ENCODE results near the gene PPP1R9A.

Gene PPP1R9A

GRCh38 chr7:95213809-95214492 lies 306.6 kb downstream of the PPP1R9A start:
- WGBS, 2 donors (ENCODE audit: extremely low coverage in 2 of 2, insufficient read length in 2 of 2, insufficient replicate concordance in 1 of 2), result no CpG with 5 or more reads among the region's 6 CpGs

GRCh38 chr7:95219721-95220120 lies 312.3 kb downstream of the PPP1R9A start:
- Histone ChIP-seq H2BK120ac (ENCODE audit: low read depth, low read length) (no peak overlapping the region), H3K27ac (replicated peaks; ENCODE audit: low read length) (no peak overlapping the region), H2AFZ (ENCODE audit: low read length) (no peak overlapping the region), H3K36me3 (replicated peaks in 1 of 2; ENCODE audit: control insufficient read depth in 2 of 2, insufficient read depth in 2 of 2, low read length in 2 of 2) (no peaks in the 10 kb centered on the region), H3K79me1 (ENCODE audit: low read depth, low read length) (no peaks in the 10 kb centered on the region), H3K27me3 (ENCODE audit: control insufficient read depth in 3 of 3, insufficient read depth in 3 of 3, low read depth in 1 of 3, low read length in 3 of 3) (no peaks in the 10 kb centered on the region), H3K9ac (ENCODE audit: low read depth, low read length, poor library complexity) (no peak overlapping the region), H2BK12ac (ENCODE audit: low read length) (no peak overlapping the region), H3K9me3 (replicated peaks in 1 of 2; ENCODE audit: control insufficient read depth in 2 of 2, insufficient read depth in 1 of 2, low read depth in 1 of 2, low read length in 2 of 2) (no peaks in the 10 kb centered on the region), H3K4me2 (ENCODE audit: insufficient read depth, low read length, poor library complexity, severe bottlenecking) (no peak overlapping the region), H3K4ac (ENCODE audit: low read length) (no peak overlapping the region), H3K23ac (ENCODE audit: low read depth, low read length, poor library complexity) (no peak overlapping the region), H4K91ac (ENCODE audit: low read depth, low read length, poor library complexity) (no peak overlapping the region), H2AK5ac (ENCODE audit: low read depth, low read length) (no peak overlapping the region), H3K14ac (ENCODE audit: low read length) (no peak overlapping the region), H4K8ac (ENCODE audit: low read depth, low read length) (no peak overlapping the region), H3K4me3 (ENCODE audit: low read length in 2 of 2) (no peak overlapping the region), H2BK5ac (ENCODE audit: low read length) (no peak overlapping the region), H3K18ac (ENCODE audit: low read length) (no peak overlapping the region), H2BK15ac (ENCODE audit: low read length) (no peak overlapping the region), H3K4me1 (ENCODE audit: control insufficient read depth in 2 of 2, insufficient read depth in 1 of 2, low read depth in 1 of 2, low read length in 2 of 2) (no peaks in the 10 kb centered on the region)
- WGBS, 2 donors (ENCODE audit: extremely low coverage in 2 of 2, insufficient read length in 2 of 2, insufficient replicate concordance in 1 of 2), result no CpG with 5 or more reads among the region's 2 CpGs
- no peak for DNase-seq (ENCODE audit: low spot score)

More at GRCh38 chr7:95213809-95214492, 306.6 kb downstream of the PPP1R9A start:
- Histone ChIP-seq H3K9ac (ENCODE audit: low read depth, low read length, poor library complexity) (no peak overlapping the region), H3K4me2 (ENCODE audit: insufficient read depth, low read length, poor library complexity, severe bottlenecking) (no peak overlapping the region), H2BK120ac (ENCODE audit: low read depth, low read length) (no peak overlapping the region), H2AK5ac (ENCODE audit: low read depth, low read length) (no peak overlapping the region), H2BK15ac (ENCODE audit: low read length) (no peak overlapping the region), H3K4me3 (ENCODE audit: low read length in 2 of 2) (no peak overlapping the region), H3K79me1 (ENCODE audit: low read depth, low read length) (no peaks in the 10 kb centered on the region), H3K4ac (ENCODE audit: low read length) (no peak overlapping the region), H3K36me3 (replicated peaks in 1 of 2; ENCODE audit: control insufficient read depth in 2 of 2, insufficient read depth in 2 of 2, low read length in 2 of 2) (no peaks in the 10 kb centered on the region), H3K18ac (ENCODE audit: low read length) (no peak overlapping the region), H3K4me1 (ENCODE audit: control insufficient read depth in 2 of 2, insufficient read depth in 1 of 2, low read depth in 1 of 2, low read length in 2 of 2) (peaks cover 0 to 3% of the 10 kb centered on the region in 2 donors), H2BK12ac (ENCODE audit: low read length) (no peak overlapping the region), H3K27ac (replicated peaks; ENCODE audit: low read length) (peak overlapping the region; percentile 26), H4K91ac (ENCODE audit: low read depth, low read length, poor library complexity) (no peak overlapping the region), H3K14ac (ENCODE audit: low read length) (no peak overlapping the region), H4K8ac (ENCODE audit: low read depth, low read length) (no peak overlapping the region), H2AFZ (ENCODE audit: low read length) (peak overlapping the region; percentile 8), H3K23ac (ENCODE audit: low read depth, low read length, poor library complexity) (no peak overlapping the region), H3K9me3 (replicated peaks in 1 of 2; ENCODE audit: control insufficient read depth in 2 of 2, insufficient read depth in 1 of 2, low read depth in 1 of 2, low read length in 2 of 2) (peaks cover 3 to 12% of the 10 kb centered on the region in 2 donors), H2BK5ac (ENCODE audit: low read length) (no peak overlapping the region), H3K27me3 (ENCODE audit: control insufficient read depth in 3 of 3, insufficient read depth in 3 of 3, low read depth in 1 of 3, low read length in 3 of 3) (no peaks in the 10 kb centered on the region)
- no peak for DNase-seq (ENCODE audit: low spot score)

DNA sequence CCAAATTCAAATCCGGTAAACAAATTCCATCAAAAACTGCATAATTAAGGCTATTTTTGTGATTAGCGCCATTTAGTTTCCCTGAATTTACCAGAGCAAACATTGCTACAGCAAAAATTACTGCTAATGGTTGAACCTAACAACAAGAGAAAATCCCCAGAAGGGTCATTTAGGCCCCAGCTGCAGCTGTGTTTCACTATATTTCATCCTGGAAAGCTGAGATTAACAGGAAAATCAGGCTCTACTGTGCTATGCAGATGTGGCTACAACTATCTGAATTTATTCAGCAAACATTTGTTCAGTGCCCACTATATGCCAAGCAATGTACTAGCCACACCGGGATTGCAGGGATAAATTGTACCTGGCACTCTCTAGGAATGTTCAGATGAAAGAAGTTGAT lies 312.9 kb downstream of the PPP1R9A start:
- no peak overlapping the region for H4K8ac ChIP-seq (ENCODE audit: low read depth, low read length)
- H3K27ac ChIP-seq (replicated peaks; ENCODE audit: low read length), result no peak overlapping the region
- H3K4ac ChIP-seq (ENCODE audit: low read length), result no peak overlapping the region
- no peak overlapping the region for H3K4me2 ChIP-seq (ENCODE audit: insufficient read depth, low read length, poor library complexity, severe bottlenecking)
- DNase-seq (ENCODE audit: low spot score), result no peak
- no peaks in the 10 kb centered on the region for H3K9me3 ChIP-seq (replicated peaks in 1 of 2; ENCODE audit: control insufficient read depth in 2 of 2, insufficient read depth in 1 of 2, low read depth in 1 of 2, low read length in 2 of 2)
- WGBS, 2 donors (ENCODE audit: extremely low coverage in 2 of 2, insufficient read length in 2 of 2, insufficient replicate concordance in 1 of 2), result no CpG with 5 or more reads among the region's 3 CpGs
- no peak overlapping the region for H2BK5ac ChIP-seq (ENCODE audit: low read length)
- H2BK12ac ChIP-seq (ENCODE audit: low read length), result no peak overlapping the region
- H3K4me1 ChIP-seq (ENCODE audit: control insufficient read depth in 2 of 2, insufficient read depth in 1 of 2, low read depth in 1 of 2, low read length in 2 of 2), result no peaks in the 10 kb centered on the region
- no peaks in the 10 kb centered on the region for H3K27me3 ChIP-seq (ENCODE audit: control insufficient read depth in 3 of 3, insufficient read depth in 3 of 3, low read depth in 1 of 3, low read length in 3 of 3)
- H3K9ac ChIP-seq (ENCODE audit: low read depth, low read length, poor library complexity), result no peak overlapping the region
- H2AFZ ChIP-seq (ENCODE audit: low read length), result no peak overlapping the region
- H2BK120ac ChIP-seq (ENCODE audit: low read depth, low read length), result no peak overlapping the region
- H3K36me3 ChIP-seq (replicated peaks in 1 of 2; ENCODE audit: control insufficient read depth in 2 of 2, insufficient read depth in 2 of 2, low read length in 2 of 2), result no peaks in the 10 kb centered on the region
- H3K23ac ChIP-seq (ENCODE audit: low read depth, low read length, poor library complexity), result no peak overlapping the region
- H3K14ac ChIP-seq (ENCODE audit: low read length), result no peak overlapping the region
- H4K91ac ChIP-seq (ENCODE audit: low read depth, low read length, poor library complexity), result no peak overlapping the region
- no peak overlapping the region for H3K18ac ChIP-seq (ENCODE audit: low read length)
- no peaks in the 10 kb centered on the region for H3K79me1 ChIP-seq (ENCODE audit: low read depth, low read length)
- H2BK15ac ChIP-seq (ENCODE audit: low read length), result no peak overlapping the region
- no peak overlapping the region for H3K4me3 ChIP-seq (ENCODE audit: low read length in 2 of 2)
- no peak overlapping the region for H2AK5ac ChIP-seq (ENCODE audit: low read depth, low read length)

DNA sequence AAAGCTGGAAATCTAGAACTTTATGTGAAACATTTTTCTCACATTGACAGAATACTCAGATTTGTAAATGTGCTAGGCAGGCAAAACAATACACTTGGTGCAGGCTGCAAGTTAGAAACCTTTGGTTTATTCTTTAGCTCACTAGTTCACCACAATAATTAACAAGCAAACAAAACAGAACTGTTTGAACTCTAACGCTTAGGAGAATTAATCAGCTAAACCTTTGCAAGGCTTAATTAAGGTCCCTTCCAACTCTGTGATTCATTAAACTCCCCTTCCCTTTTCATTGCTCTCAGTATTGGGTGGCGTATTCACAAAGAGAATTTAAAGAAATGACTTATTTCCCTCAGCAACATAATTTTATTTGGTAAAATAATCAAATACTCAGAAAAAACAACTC lies 317.9 kb downstream of the PPP1R9A start:
- H3K9ac ChIP-seq (ENCODE audit: low read depth, low read length, poor library complexity), result no peak overlapping the region
- no peak overlapping the region for H2BK120ac ChIP-seq (ENCODE audit: low read depth, low read length)
- WGBS, 2 donors (ENCODE audit: extremely low coverage in 2 of 2, insufficient read length in 2 of 2, insufficient replicate concordance in 1 of 2), result no CpG with 5 or more reads among the region's 2 CpGs
- peaks cover 0 to 2% of the 10 kb centered on the region in 2 donors for H3K9me3 ChIP-seq (replicated peaks in 1 of 2; ENCODE audit: control insufficient read depth in 2 of 2, insufficient read depth in 1 of 2, low read depth in 1 of 2, low read length in 2 of 2)
- H3K14ac ChIP-seq (ENCODE audit: low read length), result no peak overlapping the region
- no peak overlapping the region for H3K18ac ChIP-seq (ENCODE audit: low read length)
- no peak overlapping the region for H3K27ac ChIP-seq (replicated peaks; ENCODE audit: low read length)
- peaks cover 0 to 5% of the 10 kb centered on the region in 2 donors for H3K4me1 ChIP-seq (ENCODE audit: control insufficient read depth in 2 of 2, insufficient read depth in 1 of 2, low read depth in 1 of 2, low read length in 2 of 2)
- H2AFZ ChIP-seq (ENCODE audit: low read length), result no peak overlapping the region
- no peaks in the 10 kb centered on the region for H3K36me3 ChIP-seq (replicated peaks in 1 of 2; ENCODE audit: control insufficient read depth in 2 of 2, insufficient read depth in 2 of 2, low read length in 2 of 2)
- H2BK12ac ChIP-seq (ENCODE audit: low read length), result no peak overlapping the region
- no peak overlapping the region for H3K4me2 ChIP-seq (ENCODE audit: insufficient read depth, low read length, poor library complexity, severe bottlenecking)
- H2BK15ac ChIP-seq (ENCODE audit: low read length), result no peak overlapping the region
- no peak overlapping the region for H4K8ac ChIP-seq (ENCODE audit: low read depth, low read length)
- no peak overlapping the region for H3K4me3 ChIP-seq (ENCODE audit: low read length in 2 of 2)
- no peak overlapping the region for H4K91ac ChIP-seq (ENCODE audit: low read depth, low read length, poor library complexity)
- no peak overlapping the region for H2AK5ac ChIP-seq (ENCODE audit: low read depth, low read length)
- H3K23ac ChIP-seq (ENCODE audit: low read depth, low read length, poor library complexity), result no peak overlapping the region
- no peaks in the 10 kb centered on the region for H3K79me1 ChIP-seq (ENCODE audit: low read depth, low read length)
- H2BK5ac ChIP-seq (ENCODE audit: low read length), result no peak overlapping the region
- no peaks in the 10 kb centered on the region for H3K27me3 ChIP-seq (ENCODE audit: control insufficient read depth in 3 of 3, insufficient read depth in 3 of 3, low read depth in 1 of 3, low read length in 3 of 3)
- no peak for DNase-seq (ENCODE audit: low spot score)
- no peak overlapping the region for H3K4ac ChIP-seq (ENCODE audit: low read length)
